Measurements from ENCODE around the gene EDNRA.

Gene EDNRA

DNA sequence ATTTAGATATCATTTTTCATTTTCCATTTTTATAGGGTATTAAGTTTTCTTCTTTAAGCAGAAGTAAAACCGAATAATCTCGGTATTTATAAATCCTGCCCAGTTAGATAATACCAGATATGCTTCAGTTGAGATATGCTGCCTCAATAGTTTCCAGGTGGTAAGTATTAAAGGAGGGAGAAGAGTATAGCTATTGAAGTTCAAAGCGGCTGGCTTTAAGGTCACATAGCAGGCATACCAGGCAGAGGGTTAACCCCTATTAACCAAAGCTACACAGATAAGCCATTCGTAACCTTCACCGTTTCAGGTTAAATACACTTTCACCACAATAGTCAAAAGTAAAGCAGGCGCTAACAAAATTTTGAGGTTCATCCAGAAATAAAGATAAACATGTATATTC is 54.2 kb downstream of the EDNRA start:
- TF ChIP-seq, protein P1, sequence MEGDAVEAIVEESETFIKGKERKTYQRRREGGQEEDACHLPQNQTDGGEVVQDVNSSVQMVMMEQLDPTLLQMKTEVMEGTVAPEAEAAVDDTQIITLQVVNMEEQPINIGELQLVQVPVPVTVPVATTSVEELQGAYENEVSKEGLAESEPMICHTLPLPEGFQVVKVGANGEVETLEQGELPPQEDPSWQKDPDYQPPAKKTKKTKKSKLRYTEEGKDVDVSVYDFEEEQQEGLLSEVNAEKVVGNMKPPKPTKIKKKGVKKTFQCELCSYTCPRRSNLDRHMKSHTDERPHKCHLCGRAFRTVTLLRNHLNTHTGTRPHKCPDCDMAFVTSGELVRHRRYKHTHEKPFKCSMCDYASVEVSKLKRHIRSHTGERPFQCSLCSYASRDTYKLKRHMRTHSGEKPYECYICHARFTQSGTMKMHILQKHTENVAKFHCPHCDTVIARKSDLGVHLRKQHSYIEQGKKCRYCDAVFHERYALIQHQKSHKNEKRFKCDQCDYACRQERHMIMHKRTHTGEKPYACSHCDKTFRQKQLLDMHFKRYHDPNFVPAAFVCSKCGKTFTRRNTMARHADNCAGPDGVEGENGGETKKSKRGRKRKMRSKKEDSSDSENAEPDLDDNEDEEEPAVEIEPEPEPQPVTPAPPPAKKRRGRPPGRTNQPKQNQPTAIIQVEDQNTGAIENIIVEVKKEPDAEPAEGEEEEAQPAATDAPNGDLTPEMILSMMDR (IDR thresholded peaks at IDR 0.05), result no peak
- TF ChIP-seq ZFX (IDR thresholded peaks at IDR 0.05; ENCODE audit: borderline replicate concordance), result no peak
- no peak overlapping the region for H3K27ac ChIP-seq

DNA sequence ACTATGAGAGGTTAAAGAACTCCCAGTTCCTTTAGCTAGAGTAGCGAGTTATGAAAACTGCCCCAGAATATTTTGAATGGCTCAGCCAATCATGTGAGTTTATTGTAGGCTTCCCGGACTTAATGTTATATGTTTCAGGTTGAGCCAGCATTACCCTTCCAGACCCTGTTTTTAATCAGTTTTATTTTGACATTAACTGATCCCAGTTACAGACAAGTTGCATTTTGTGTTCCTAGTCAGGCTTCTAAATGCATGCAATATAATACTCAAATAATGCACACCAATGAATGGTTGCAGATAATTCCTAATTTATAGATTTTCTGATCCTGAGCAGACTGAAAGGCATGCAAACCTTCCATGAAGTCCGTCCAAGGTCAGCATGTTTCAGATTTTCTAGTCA is 57.8 kb downstream of the EDNRA start:
- no peak overlapping the region for H3K27ac ChIP-seq
- TF ChIP-seq, protein P1 (IDR thresholded peaks at IDR 0.05), result no peak
- no peak for TF ChIP-seq ZFX (IDR thresholded peaks at IDR 0.05; ENCODE audit: borderline replicate concordance)

DNA sequence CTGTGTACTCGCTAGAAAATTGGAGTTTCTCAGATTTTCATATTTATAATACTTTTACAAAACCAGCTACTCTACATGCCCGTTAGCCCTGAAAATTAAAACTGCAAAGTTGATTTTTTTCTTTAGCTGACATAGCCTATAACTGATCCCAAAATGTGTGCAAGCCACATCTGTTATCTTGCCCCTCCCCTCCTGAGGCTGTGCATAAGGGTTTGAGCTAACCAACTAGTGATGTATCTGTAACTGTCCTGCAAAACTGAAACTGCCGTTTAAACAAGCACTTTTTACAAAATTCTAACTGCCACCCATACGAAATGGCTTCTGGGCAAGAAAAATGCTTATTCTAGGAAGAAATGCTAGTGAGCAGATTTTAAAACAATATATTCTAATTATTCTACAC is 59.1 kb downstream of the EDNRA start:
- TF ChIP-seq, protein P1 (IDR thresholded peaks at IDR 0.05), result no peak
- TF ChIP-seq ZFX (IDR thresholded peaks at IDR 0.05; ENCODE audit: borderline replicate concordance), result no peak
- H3K27ac ChIP-seq, result no peak overlapping the region

DNA sequence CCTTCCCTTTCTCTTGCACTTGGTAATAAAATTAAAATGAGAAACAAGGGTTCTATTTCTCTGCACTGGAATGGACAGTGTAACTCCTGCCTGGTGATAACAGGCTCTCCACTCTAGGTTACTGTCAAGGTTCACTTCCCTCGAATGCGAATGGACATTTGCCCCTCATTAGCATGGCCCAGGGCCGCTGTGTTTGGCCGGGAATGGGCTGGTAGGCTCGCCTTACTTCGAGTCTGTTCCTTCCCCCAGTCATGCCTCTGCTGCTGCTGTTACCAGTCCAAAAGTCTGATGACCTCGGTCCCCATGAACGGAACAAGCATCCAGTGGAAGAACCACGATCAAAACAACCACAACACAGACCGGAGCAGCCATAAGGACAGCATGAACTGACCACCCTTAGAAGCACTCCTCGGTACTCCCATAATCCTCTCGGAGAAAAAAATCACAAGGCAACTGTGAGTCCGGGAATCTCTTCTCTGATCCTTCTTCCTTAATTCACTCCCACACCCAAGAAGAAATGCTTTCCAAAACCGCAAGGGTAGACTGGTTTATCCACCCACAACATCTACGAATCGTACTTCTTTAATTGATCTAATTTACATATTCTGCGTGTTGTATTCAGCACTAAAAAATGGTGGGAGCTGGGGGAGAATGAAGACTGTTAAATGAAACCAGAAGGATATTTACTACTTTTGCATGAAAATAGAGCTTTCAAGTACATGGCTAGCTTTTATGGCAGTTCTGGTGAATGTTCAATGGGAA is 61.5 kb downstream of the EDNRA start:
- H3K27ac ChIP-seq, result no peak overlapping the region
- TF ChIP-seq, protein P1 (IDR thresholded peaks at IDR 0.05), result no peak
- no peak for TF ChIP-seq ZFX (IDR thresholded peaks at IDR 0.05; ENCODE audit: borderline replicate concordance)

DNA sequence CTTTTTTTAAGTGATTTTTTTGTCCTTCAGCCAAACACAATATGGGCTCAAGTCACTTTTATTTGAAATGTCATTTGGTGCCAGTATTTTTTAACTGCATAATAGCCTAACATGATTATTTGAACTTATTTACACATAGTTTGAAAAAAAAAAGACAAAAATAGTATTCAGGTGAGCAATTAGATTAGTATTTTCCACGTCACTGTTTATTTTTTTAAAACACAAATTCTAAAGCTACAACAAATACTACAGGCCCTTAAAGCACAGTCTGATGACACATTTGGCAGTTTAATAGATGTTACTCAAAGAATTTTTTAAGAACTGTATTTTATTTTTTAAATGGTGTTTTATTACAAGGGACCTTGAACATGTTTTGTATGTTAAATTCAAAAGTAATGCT is 62.1 kb downstream of the EDNRA start:
- no peak for TF ChIP-seq ZFX (IDR thresholded peaks at IDR 0.05; ENCODE audit: borderline replicate concordance)
- TF ChIP-seq, protein P1 (IDR thresholded peaks at IDR 0.05), result no peak
- H3K27ac ChIP-seq, result no peak overlapping the region

DNA sequence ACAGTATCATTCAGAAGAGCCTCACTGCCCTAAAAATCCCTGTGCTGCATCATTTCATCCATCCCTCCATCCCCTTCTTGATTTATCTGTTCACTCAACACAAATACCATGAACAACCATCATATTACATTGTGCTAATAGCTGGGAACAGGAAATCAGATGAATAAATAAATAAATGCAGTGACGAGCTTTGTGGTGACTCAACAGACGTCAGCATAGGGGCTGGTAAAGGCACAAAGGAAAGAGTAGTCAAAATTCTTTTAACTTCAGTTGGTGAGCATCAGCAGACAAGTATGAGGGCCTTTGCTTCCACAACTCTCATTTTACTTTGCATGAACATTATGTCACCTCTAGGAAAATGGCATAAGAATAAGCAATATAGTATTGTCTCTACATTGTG is 65.5 kb downstream of the EDNRA start:
- no peak overlapping the region for H3K27ac ChIP-seq
- TF ChIP-seq, protein P1 (IDR thresholded peaks at IDR 0.05), result no peak
- TF ChIP-seq ZFX (IDR thresholded peaks at IDR 0.05; ENCODE audit: borderline replicate concordance), result no peak

DNA sequence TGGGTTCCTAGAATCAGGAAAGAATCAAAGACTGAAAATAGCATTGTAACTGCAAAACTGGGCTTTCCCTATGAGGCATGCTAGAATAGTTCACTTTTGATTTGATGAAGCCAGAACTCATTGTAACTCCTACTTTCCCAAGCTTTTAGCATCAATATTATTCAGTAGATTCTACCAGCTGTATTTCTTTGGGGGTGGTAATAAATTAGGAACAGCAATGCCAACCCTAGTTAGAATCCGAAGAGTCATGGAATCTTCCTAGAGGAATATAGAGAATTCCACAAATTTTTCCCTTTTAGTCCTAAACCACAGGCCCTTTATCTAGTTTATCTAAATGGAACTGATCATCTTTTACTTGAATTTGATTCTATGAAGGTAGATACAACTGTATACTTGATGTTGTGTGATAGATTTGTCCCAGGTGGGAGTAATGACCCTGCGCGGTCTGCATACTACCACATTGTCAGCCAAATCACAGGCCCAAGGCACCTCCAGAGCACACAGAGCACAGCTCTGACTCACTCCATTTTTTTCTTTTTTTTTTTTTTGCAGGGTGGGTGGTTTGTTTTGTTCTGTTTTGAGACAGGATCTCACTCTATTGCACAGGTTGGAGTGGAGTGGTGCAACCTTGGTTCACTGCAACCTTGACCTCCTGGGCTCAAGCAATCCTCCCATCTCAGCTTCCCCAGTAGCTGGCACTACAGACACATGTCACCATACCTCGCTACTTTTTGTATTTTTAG is 66.6 kb downstream of the EDNRA start:
- TF ChIP-seq ZFX (IDR thresholded peaks at IDR 0.05; ENCODE audit: borderline replicate concordance), result no peak
- TF ChIP-seq, protein P1 (IDR thresholded peaks at IDR 0.05), result no peak

More for the DNA sequence above, 66.6 kb downstream of the EDNRA start:
- no peak overlapping the region for H3K27ac ChIP-seq
